ENCODE measurements around the gene SLC27A3. TPM values are rescaled to one million over a fixed set of nuclear protein-coding genes. Genes with fewer than 3 reads are reported as not detected.

The SLC27A3 gene
- total RNA-seq, 2 experiments from 2014 or later: 3.8 to 4.4 TPM

DNA sequence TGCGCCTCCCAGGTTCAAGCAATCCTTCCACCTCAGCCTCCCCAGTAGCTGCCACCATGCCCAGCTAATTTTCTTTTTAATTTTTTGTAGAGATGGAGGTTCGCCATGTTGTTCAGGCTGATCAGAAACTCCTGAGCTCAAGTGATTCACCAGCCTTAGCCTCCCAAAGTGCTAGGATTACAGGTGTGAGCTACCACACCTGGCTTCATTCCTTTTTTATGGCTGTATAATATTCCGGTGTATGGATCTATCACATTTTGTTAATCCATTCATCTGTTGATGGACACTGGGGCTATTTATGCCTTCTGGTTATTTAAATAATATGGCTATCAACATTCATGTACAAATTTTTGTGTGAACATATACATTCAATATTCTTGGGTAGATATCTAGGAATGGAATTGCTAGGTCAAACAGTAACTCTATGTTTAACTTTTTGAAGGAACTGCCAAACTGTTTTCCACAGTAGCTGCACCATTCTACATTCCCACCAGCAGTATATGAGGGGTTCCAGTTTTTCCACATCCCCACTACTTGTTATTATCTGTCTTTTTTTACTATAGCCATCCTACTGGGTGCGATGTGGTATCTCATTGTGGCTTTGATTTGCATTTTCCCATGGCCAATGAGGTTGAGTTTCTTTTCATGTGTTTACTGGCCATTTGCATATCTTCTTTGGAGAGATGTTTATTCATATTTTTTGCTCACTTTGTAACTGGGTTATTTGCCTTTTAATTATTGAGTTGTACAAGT lies 11.0 kb downstream of the SLC27A3 start:
- Mint-ChIP-seq H3K27ac (no peak overlapping the region), H3K4me3 (no peak overlapping the region), H3K4me1 (ENCODE audit: low read depth) (peaks cover 29% of the 10 kb centered on the region), H3K27me3 (peaks cover 21% of the 10 kb centered on the region), H3K9me3 (no peaks in the 10 kb centered on the region), H3K36me3 (ENCODE audit: low read depth) (no peaks in the 10 kb centered on the region)
- ATAC-seq (ENCODE audit: poor library complexity) (no peak), DNase-seq (no peak)
- Histone ChIP-seq H3K27me3 (ENCODE audit: control insufficient read depth in 1 of 2, insufficient read depth in 2 of 2, low read length in 2 of 2) (no peaks in the 10 kb centered on the region), H3K36me3 (ENCODE audit: insufficient read depth, low read length) (no peaks in the 10 kb centered on the region), H3K27ac (ENCODE audit: low read depth in 1 of 2, low read length in 2 of 2) (no peak overlapping the region), H3K4me1 (ENCODE audit: insufficient read depth, low read length) (peaks cover 25% of the 10 kb centered on the region), H3K9me3 (ENCODE audit: control insufficient read depth in 1 of 2, insufficient read depth in 1 of 2, low read length in 2 of 2) (no peaks in the 10 kb centered on the region), H3K4me3 (ENCODE audit: low read length) (no peak overlapping the region)
- TF ChIP-seq, protein P1, sequence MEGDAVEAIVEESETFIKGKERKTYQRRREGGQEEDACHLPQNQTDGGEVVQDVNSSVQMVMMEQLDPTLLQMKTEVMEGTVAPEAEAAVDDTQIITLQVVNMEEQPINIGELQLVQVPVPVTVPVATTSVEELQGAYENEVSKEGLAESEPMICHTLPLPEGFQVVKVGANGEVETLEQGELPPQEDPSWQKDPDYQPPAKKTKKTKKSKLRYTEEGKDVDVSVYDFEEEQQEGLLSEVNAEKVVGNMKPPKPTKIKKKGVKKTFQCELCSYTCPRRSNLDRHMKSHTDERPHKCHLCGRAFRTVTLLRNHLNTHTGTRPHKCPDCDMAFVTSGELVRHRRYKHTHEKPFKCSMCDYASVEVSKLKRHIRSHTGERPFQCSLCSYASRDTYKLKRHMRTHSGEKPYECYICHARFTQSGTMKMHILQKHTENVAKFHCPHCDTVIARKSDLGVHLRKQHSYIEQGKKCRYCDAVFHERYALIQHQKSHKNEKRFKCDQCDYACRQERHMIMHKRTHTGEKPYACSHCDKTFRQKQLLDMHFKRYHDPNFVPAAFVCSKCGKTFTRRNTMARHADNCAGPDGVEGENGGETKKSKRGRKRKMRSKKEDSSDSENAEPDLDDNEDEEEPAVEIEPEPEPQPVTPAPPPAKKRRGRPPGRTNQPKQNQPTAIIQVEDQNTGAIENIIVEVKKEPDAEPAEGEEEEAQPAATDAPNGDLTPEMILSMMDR (IDR thresholded peaks at IDR 0.05): no peak
- ChIA-PET CTCF (interaction anchor here (1.6 kb wide), 1 partner anchor 10 kb away, joined by 4 read pairs; no protein-coding TSS in a partner anchor), POLR2A (no interaction called here)
- intact Hi-C loops (cut with DNase I, micrococcal nuclease): no loop called here

DNA sequence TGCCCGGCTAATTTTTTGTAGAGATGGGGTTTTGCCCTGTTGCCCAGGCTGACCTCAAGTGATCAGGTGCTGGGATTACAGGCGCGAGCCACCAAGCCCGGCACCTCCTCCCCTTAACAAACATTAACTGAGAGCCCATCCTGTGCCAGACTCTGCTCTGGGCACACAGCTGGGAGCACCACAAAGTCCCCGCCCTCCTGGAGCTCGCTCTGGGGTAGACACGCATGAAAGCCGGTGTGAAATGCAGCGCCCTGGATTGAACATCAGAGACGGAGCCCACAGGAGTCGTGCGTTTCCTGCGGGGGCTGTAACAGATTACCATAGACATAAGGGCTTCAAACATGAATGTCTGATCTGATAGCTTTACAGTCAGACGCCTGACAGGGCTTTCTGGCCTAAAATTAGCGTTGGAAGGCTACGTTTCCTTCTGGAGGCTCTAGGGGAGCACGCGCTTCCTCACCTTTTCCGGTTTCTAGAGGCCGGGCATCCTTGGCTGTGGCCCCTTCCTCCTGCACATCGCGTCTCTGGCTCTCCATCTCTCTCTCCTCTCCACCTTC lies 14.3 kb downstream of the SLC27A3 start:
- peaks cover 21% of the 10 kb centered on the region for H3K27me3 Mint-ChIP-seq
- intact Hi-C loops (cut with DNase I, micrococcal nuclease): no loop called here
- peak overlapping the region; percentile 22 for H3K4me3 Mint-ChIP-seq
- H3K4me1 ChIP-seq (ENCODE audit: insufficient read depth, low read length): peaks cover 9% of the 10 kb centered on the region
- H3K4me3 ChIP-seq (ENCODE audit: low read length): no peak overlapping the region
- H3K9me3 ChIP-seq (ENCODE audit: control insufficient read depth in 1 of 2, insufficient read depth in 1 of 2, low read length in 2 of 2): no peaks in the 10 kb centered on the region
- TF ChIP-seq, protein P1 (IDR thresholded peaks at IDR 0.05): no peak
- CTCF ChIA-PET: no interaction called here
- peaks cover 18% of the 10 kb centered on the region for H3K4me1 Mint-ChIP-seq (ENCODE audit: low read depth)
- no peaks in the 10 kb centered on the region for H3K9me3 Mint-ChIP-seq
- POLR2A ChIA-PET: interaction anchor here (0.8 to 1.7 kb wide), 3 partner anchors 12 to 201 kb away, joined by 3 to 15 read pairs (median 6); partner anchors contain the start of genes RPS27 and SLC27A3
- no peaks in the 10 kb centered on the region for H3K27me3 ChIP-seq (ENCODE audit: control insufficient read depth in 1 of 2, insufficient read depth in 2 of 2, low read length in 2 of 2)
- ATAC-seq (ENCODE audit: poor library complexity) (peak; percentile 34), DNase-seq (peak in 2 of 14 experiments; percentile 14 to 29)
- H3K36me3 Mint-ChIP-seq (ENCODE audit: low read depth): no peaks in the 10 kb centered on the region
- no peaks in the 10 kb centered on the region for H3K36me3 ChIP-seq (ENCODE audit: insufficient read depth, low read length)
- no peak overlapping the region for H3K27ac ChIP-seq (ENCODE audit: low read depth in 1 of 2, low read length in 2 of 2)
- no peak overlapping the region for H3K27ac Mint-ChIP-seq

DNA sequence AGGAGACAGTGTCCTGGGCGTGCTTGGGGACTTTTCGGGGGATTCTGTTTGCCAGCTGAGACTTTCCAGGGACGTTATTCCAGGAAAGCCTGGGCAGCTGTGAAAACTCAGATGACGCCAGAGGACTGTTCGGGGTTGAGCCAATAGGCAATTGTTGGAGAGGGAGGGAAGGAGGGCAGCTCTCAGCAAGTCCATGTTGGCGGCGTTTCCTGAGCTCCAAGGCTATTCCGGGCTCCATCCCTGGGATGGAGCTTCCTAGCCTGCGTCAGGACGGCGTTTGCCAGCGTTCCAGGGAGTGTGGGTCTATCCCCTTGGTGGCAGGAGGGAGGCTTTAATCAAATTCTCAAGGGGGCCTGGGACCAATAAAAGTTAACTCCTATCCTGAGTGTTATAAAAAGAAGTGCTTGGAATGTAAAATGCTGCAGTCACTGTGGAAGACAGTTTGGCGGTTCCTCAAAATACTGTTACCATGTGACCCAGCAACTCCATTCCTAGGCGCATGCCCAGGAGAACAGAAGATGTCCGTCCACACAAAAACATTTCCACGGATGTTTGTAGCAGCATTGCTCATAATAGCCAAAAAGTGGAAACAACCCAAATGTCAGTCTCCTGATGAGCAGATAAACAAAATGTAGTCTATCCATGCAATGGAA lies 15.2 kb downstream of the SLC27A3 start:
- peaks cover 9% of the 10 kb centered on the region for H3K4me1 ChIP-seq (ENCODE audit: insufficient read depth, low read length)
- no peak overlapping the region for H3K4me3 ChIP-seq (ENCODE audit: low read length)
- DNase-seq (peak in 2 of 14 experiments; percentile 51 to 58), ATAC-seq (ENCODE audit: poor library complexity) (peak; percentile 17)
- no peak overlapping the region for H3K27ac Mint-ChIP-seq
- intact Hi-C loops (cut with DNase I, micrococcal nuclease): no loop called here
- H3K36me3 Mint-ChIP-seq (ENCODE audit: low read depth): no peaks in the 10 kb centered on the region
- H3K36me3 ChIP-seq (ENCODE audit: insufficient read depth, low read length): no peaks in the 10 kb centered on the region
- no peaks in the 10 kb centered on the region for H3K9me3 ChIP-seq (ENCODE audit: control insufficient read depth in 1 of 2, insufficient read depth in 1 of 2, low read length in 2 of 2)
- ChIA-PET POLR2A (interaction anchor here (0.8 to 1.7 kb wide), 3 partner anchors 11 to 200 kb away, joined by 3 to 15 read pairs (median 6); partner anchors contain the start of genes RPS27 and SLC27A3), CTCF (no interaction called here)
- peaks cover 21% of the 10 kb centered on the region for H3K27me3 Mint-ChIP-seq
- H3K4me1 Mint-ChIP-seq (ENCODE audit: low read depth): peaks cover 18% of the 10 kb centered on the region
- no peak overlapping the region for H3K27ac ChIP-seq (ENCODE audit: low read depth in 1 of 2, low read length in 2 of 2)
- TF ChIP-seq, protein P1 (IDR thresholded peaks at IDR 0.05): no peak
- H3K27me3 ChIP-seq (ENCODE audit: control insufficient read depth in 1 of 2, insufficient read depth in 2 of 2, low read length in 2 of 2): no peaks in the 10 kb centered on the region
- peak overlapping the region; percentile 18 for H3K4me3 Mint-ChIP-seq
- H3K9me3 Mint-ChIP-seq: no peaks in the 10 kb centered on the region
